H9 (cell line): Measurements from ENCODE around the gene TBCEL. TPM values are rescaled to one million over a fixed set of nuclear protein-coding genes. Genes with fewer than 3 reads are reported as not detected.
"Not testable (repeated sequence)": the region's sequence is repeated elsewhere in the genome, so short reads cannot be mapped to it uniquely, and the experiment has no call there.

Experiments
- DNase-seq: peaks from one replicate; pipeline ENCODE4 v3.0.0-alpha.2; 2017
- H2AFZ ChIP-seq: one replicate; pipeline ENCODE4 v1.6.1; 2013; ENCODE audit warnings: mild to moderate bottlenecking, low read length, control low read depth, moderate library complexity
- H2AK5ac ChIP-seq: 2 replicates; pipeline ENCODE4 v1.6.1; 2013; ENCODE audit warnings: low read length, control low read depth, mixed read lengths; ENCODE audit not compliant: insufficient read length
- H2BK120ac ChIP-seq: one replicate; pipeline ENCODE4 v1.6.1; 2013; ENCODE audit warnings: low read depth, mild to moderate bottlenecking, low read length, control low read depth, inconsistent platforms; ENCODE audit not compliant: poor library complexity, severe bottlenecking
- H2BK12ac ChIP-seq: 2 replicates; pipeline ENCODE4 v1.6.1; 2013; ENCODE audit warnings: low read length, control low read depth, mixed read lengths, low read depth; ENCODE audit not compliant: insufficient read length
- H2BK15ac ChIP-seq: 2 replicates; pipeline ENCODE4 v1.6.1; 2013; ENCODE audit warnings: low read depth, low read length, control low read depth
- H2BK20ac ChIP-seq: one replicate; pipeline ENCODE4 v1.6.1; 2013; ENCODE audit warnings: low read depth, mild to moderate bottlenecking, low read length, control low read depth, inconsistent platforms; ENCODE audit not compliant: poor library complexity, severe bottlenecking
- H2BK5ac ChIP-seq: 2 replicates; pipeline ENCODE4 v1.6.1; 2013; ENCODE audit warnings: low read length, control low read depth, mixed read lengths; ENCODE audit not compliant: insufficient read length
- H3K14ac ChIP-seq: 2 replicates; pipeline ENCODE4 v1.6.1; 2013; ENCODE audit warnings: low read length, control low read depth; ENCODE audit not compliant: insufficient read depth
- H3K18ac ChIP-seq: 2 replicates; pipeline ENCODE4 v1.6.1; 2013; ENCODE audit warnings: low read depth, mild to moderate bottlenecking, mixed read lengths, low read length, control low read depth; ENCODE audit not compliant: insufficient read length
- H3K23ac ChIP-seq: 2 replicates; pipeline ENCODE4 v1.6.1; 2013; ENCODE audit warnings: low read length, control low read depth, mixed read lengths, low read depth; ENCODE audit not compliant: insufficient read length
- H3K23me2 ChIP-seq: 2 replicates; pipeline ENCODE4 v1.6.1; 2013; ENCODE audit warnings: low read depth, mild to moderate bottlenecking, mixed read lengths, low read length, control low read depth; ENCODE audit not compliant: insufficient read length, poor library complexity, severe bottlenecking
- H3K27ac ChIP-seq: 2 replicates; pipeline ENCODE4 v1.5.1; 2013; ENCODE audit warnings: low read length, control low read depth, mixed read lengths, low read depth; ENCODE audit not compliant: insufficient read length
- H3K27me3 ChIP-seq: 2 replicates; pipeline ENCODE4 v1.6.1; 2013; ENCODE audit warnings: low read length, control low read depth, inconsistent platforms; ENCODE audit not compliant: insufficient read depth
- H3K4ac ChIP-seq: 2 replicates; pipeline ENCODE4 v1.6.1; 2013; ENCODE audit warnings: low read depth, mild to moderate bottlenecking, control low read depth, inconsistent platforms, low read length, moderate library complexity
- H3K4me1 ChIP-seq: 2 replicates; pipeline ENCODE4 v1.6.1; 2013; ENCODE audit warnings: low read length, control low read depth, inconsistent platforms; ENCODE audit not compliant: insufficient read depth
- H3K4me2 ChIP-seq: 2 replicates; pipeline ENCODE4 v1.6.1; 2013; ENCODE audit warnings: low read length, control low read depth, mixed read lengths; ENCODE audit not compliant: insufficient read length, insufficient read depth
- H3K56ac ChIP-seq: 2 replicates; pipeline ENCODE4 v1.6.1; 2013; ENCODE audit warnings: low read depth, mild to moderate bottlenecking, mixed read lengths, low read length, control low read depth; ENCODE audit not compliant: insufficient read length
- H3K79me1 ChIP-seq: 2 replicates; pipeline ENCODE4 v1.6.1; 2013; ENCODE audit warnings: low read depth, mild to moderate bottlenecking, moderate library complexity, low read length, control low read depth, inconsistent platforms; ENCODE audit not compliant: insufficient read depth, poor library complexity, severe bottlenecking
- H3K79me2 ChIP-seq: 2 replicates; pipeline ENCODE4 v1.6.1; 2013; ENCODE audit warnings: low read length, control low read depth, inconsistent platforms; ENCODE audit not compliant: insufficient read depth
- H3K9ac ChIP-seq: 2 replicates; pipeline ENCODE4 v1.6.1; 2013; ENCODE audit warnings: low read length, control low read depth, mixed read lengths; ENCODE audit not compliant: insufficient read length; ENCODE audit errors: extremely low read depth
- H3K9me3 ChIP-seq: one replicate; pipeline ENCODE4 v1.6.1; 2013; ENCODE audit warnings: low read depth, low read length, inconsistent platforms; ENCODE audit not compliant: control insufficient read depth
- H3T11ph ChIP-seq: one replicate; pipeline ENCODE4 v1.6.1; 2013; ENCODE audit warnings: mild to moderate bottlenecking, low read length, control low read depth, inconsistent platforms
- H4K20me1 ChIP-seq: one replicate; pipeline ENCODE4 v1.6.1; 2013; ENCODE audit not compliant: control insufficient read depth, insufficient read length, insufficient read depth
- H4K5ac ChIP-seq: 2 replicates; pipeline ENCODE4 v1.6.1; 2013; ENCODE audit warnings: low read depth, mild to moderate bottlenecking, mixed read lengths, low read length, control low read depth; ENCODE audit not compliant: insufficient read length
- H4K8ac ChIP-seq: replicated peaks from 2 replicates; pipeline ENCODE4 v1.6.1; 2013; ENCODE audit warnings: low read length, control low read depth, mixed read lengths, low read depth; ENCODE audit not compliant: insufficient read length
- H4K91ac ChIP-seq: 2 replicates; pipeline ENCODE4 v1.6.1; 2013; ENCODE audit warnings: low read depth, mild to moderate bottlenecking, moderate library complexity, mixed read lengths, low read length, control low read depth; ENCODE audit not compliant: insufficient read length
- H3K27ac Mint-ChIP-seq, 3 experiments: 2 replicates in 2 of 3; 3 replicates in 1 of 3; pipeline ENCODE4 v1.8.0; 2020 to 2021; ENCODE audit warnings: mixed read lengths in 3 of 3, mild to moderate bottlenecking in 1 of 3, moderate library complexity in 1 of 3
- H3K27me3 Mint-ChIP-seq: 2 replicates; pipeline ENCODE4 v1.8.0; 2021; ENCODE audit warnings: low read depth, mild to moderate bottlenecking, moderate library complexity, mixed read lengths
- H3K36me3 Mint-ChIP-seq, 3 experiments: 2 replicates in 2 of 3; 3 replicates in 1 of 3; pipeline ENCODE4 v1.8.0; 2020 to 2021; ENCODE audit warnings: low read depth in 3 of 3, mixed read lengths in 3 of 3; ENCODE audit not compliant: insufficient read depth in 1 of 3
- H3K4me1 Mint-ChIP-seq, 2 experiments: 2 replicates each; pipeline ENCODE4 v1.8.0; 2020; ENCODE audit warnings: mixed read lengths in 2 of 2
- H3K4me3 Mint-ChIP-seq, 2 experiments: 2 replicates in 1 of 2; 3 replicates in 1 of 2; pipeline ENCODE4 v1.8.0; 2020 to 2021; ENCODE audit warnings: mild to moderate bottlenecking in 2 of 2, mixed read lengths in 2 of 2, moderate library complexity in 1 of 2
- H3K9me3 Mint-ChIP-seq, 2 experiments: 2 replicates in 1 of 2; 3 replicates in 1 of 2; pipeline ENCODE4 v1.8.0; 2020; ENCODE audit warnings: mild to moderate bottlenecking in 2 of 2, mixed read lengths in 2 of 2, moderate library complexity in 1 of 2
- CTCF ChIP-seq: fragments of 200-600 bp; sonication (generic); conservative IDR thresholded peaks from 3 replicates; pipeline ENCODE4 v1.8.0; 2021; ENCODE audit warnings: antibody characterized with exemption, mild to moderate bottlenecking
- whole genome bisulfite sequencing: extraction: QIAGEN DNeasy Blood & Tissue Kit; methylation state at CpG from one replicate; pipeline ENCODE4 v1.1.7; 2013; ENCODE audit warnings: missing lambda C conversion rate, low lambda C conversion rate, mixed read lengths; ENCODE audit not compliant: insufficient read length; ENCODE audit errors: extremely low coverage; 5-methylcytosine and 5-hydroxymethylcytosine counted together
- total RNA-seq: library from RNA; stranded (reverse); gene quantifications from 2 replicates; pipeline ENCODE4 v1.2.1, GENCODE V29; 2021

Gene TBCEL
- total RNA-seq, 1 experiment from 2014 or later: 17.3 TPM

- Histone ChIP-seq H3K18ac (no peak overlapping the region), H3K56ac (no peak overlapping the region), H3T11ph (no peak overlapping the region), H3K27ac (no peak overlapping the region), H4K20me1 (no peaks in the 10 kb centered on the region), H2BK120ac (no peak overlapping the region), H4K5ac (no peak overlapping the region), H2BK5ac (no peak overlapping the region), H4K8ac (no peak overlapping the region), H3K23me2 (no peaks in the 10 kb centered on the region), H3K4ac (no peak overlapping the region), H3K14ac (no peak overlapping the region), H2BK12ac (no peak overlapping the region), H3K9me3 (no peaks in the 10 kb centered on the region), H3K79me1 (no peaks in the 10 kb centered on the region), H3K4me1 (no peaks in the 10 kb centered on the region; the same call in 1 of the 2 replicates), H3K23ac (no peak overlapping the region), H2AFZ (no peak overlapping the region), H2AK5ac (no peak overlapping the region), H2BK15ac (no peak overlapping the region), H3K27me3 (no peaks in the 10 kb centered on the region), H3K9ac (no peak overlapping the region), H3K79me2 (peaks cover 2% of the 10 kb centered on the region; the same call in 1 of the 2 replicates), H2BK20ac (no peak overlapping the region), H3K4me2 (no peak overlapping the region), H4K91ac (no peak overlapping the region)
- Mint-ChIP-seq H3K4me3 (no peak overlapping the region), H3K27me3 (no peaks in the 10 kb centered on the region), H3K36me3 (no peaks in the 10 kb centered on the region), H3K4me1 (peaks cover 9 to 11% of the 10 kb centered on the region in 2 experiments), H3K27ac (no peak overlapping the region), H3K9me3 (no peaks in the 10 kb centered on the region)
- no peak for TF ChIP-seq CTCF
- no CpG with 5 or more reads among the region's 2 CpGs for WGBS
- no peak for DNase-seq
Observed at GRCh38 chr11:121031167-121031566, 7.3 kb downstream of the TBCEL start.

GRCh38 chr11:121031648-121032047 is 7.7 kb downstream of the TBCEL start:
- H3K27me3 Mint-ChIP-seq, H3K27ac Mint-ChIP-seq: not testable (repeated sequence)

More at GRCh38 chr11:121031648-121032047, 7.7 kb downstream of the TBCEL start:
- H3K79me2 ChIP-seq, H3K4me2 ChIP-seq, H3K27ac ChIP-seq, H3K27me3 ChIP-seq, H4K5ac ChIP-seq, H2AFZ ChIP-seq, H2AK5ac ChIP-seq, H2BK120ac ChIP-seq, H3K23me2 ChIP-seq, H3K9ac ChIP-seq, H4K20me1 ChIP-seq, H2BK12ac ChIP-seq, H3K23ac ChIP-seq, DNase-seq, H2BK15ac ChIP-seq, H3K14ac ChIP-seq, H4K91ac ChIP-seq, H3K56ac ChIP-seq, H3K18ac ChIP-seq, H4K8ac ChIP-seq, H3K4me3 Mint-ChIP-seq, H2BK5ac ChIP-seq, H3K79me1 ChIP-seq, H3K4ac ChIP-seq, H3K9me3 ChIP-seq, H3K9me3 Mint-ChIP-seq, H3K4me1 ChIP-seq, H3T11ph ChIP-seq, H2BK20ac ChIP-seq, H3K36me3 Mint-ChIP-seq: not testable (repeated sequence)
- no CpG with 5 or more reads among the region's 4 CpGs for WGBS
- H3K4me1 Mint-ChIP-seq: peaks cover 10 to 13% of the 10 kb centered on the region in 2 experiments
